Amniotic epithelial cell (primary cell): ENCODE data around the gene FCAR.
"Not testable (repeated sequence)": the region's sequence is repeated elsewhere in the genome, so short reads cannot be mapped to it uniquely, and the experiment has no call there.

Source experiments
- DNase-seq: peaks from one replicate; pipeline ENCODE4 v3.0.0-alpha.2; 2010; ENCODE audit warnings: low read depth

FCAR gene

DNA sequence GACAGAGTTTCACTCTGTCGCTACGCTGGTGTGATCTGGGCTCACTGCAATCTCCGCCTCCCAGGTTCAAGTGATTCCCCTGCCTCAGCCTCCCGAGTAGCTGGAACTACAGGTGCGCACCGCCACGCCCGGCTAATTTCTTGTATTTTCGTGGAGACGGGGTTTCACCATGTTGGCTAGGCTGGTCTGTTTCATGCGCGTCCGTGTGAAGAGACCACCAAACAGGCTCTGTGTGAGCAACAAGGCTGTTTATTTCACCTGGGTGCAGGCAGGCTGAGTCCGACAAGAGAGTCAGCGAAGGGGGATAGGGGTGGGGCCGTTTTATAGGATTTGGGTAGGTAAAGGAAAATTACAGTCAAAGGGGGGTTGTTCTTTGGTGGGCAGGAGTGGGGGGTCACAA, 20.1 kb downstream of the FCAR start:
- DNase-seq: not testable (repeated sequence)

DNA sequence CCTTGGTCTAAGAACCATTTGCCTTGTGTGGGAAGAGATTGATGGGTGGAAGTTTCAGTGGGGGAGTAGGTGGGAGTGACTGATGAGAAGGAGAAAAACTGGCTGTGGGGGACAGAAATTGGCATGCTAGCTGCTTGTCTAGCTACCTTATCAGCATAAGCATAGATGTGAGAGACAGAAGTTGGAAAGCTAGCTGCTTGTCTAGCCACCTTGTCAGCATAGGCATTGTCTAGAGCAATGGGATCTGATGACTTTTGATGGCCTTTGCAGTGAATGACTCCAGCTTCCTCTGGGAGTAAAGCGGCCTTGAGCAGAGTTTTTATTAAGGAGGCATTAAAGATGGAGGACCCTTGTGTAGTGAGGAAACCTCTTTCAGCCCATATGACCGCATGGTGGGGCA, 22.0 kb downstream of the FCAR start:
- no peak for DNase-seq

DNA sequence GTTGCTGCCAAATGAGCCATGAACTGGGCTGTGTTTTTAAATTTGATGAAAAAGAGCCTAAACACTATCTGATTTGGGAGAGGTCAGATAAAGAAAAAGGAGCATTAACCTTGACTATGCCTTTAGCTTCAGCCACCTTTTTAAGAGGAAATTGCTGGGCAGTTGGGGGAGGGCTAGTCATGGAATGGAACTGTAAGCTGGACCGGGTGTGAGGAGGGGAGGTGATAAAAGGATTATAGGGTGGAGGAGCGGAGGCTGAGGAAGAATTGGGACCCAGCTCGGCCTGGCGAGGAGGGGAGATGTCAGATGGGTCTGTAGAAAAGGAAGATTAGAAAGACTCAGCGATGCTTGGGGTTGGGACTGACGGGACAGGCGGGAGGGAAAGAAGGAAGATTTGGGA, 24.6 kb downstream of the FCAR start:
- not testable (repeated sequence) for DNase-seq

DNA sequence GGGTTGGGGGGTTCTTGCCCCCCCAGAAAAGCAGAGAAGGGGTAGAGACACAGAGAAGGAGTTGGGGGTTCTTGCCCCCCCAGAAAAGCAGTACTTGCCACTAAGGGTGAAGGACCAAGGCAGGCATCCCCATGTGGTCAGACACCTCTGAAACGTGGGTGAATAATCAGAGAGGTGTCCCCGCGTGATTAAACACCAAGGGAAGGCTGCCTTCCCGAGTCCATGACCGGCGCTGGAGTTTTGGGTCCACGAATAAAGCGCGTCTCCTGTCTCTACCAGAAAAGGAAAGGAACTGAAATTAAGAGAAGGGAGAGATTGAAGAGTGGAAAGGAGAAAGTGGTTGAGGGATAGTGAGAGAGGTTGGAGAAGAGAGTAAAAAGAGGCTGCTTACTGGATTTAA, 25.6 kb downstream of the FCAR start:
- DNase-seq: not testable (repeated sequence)

DNA sequence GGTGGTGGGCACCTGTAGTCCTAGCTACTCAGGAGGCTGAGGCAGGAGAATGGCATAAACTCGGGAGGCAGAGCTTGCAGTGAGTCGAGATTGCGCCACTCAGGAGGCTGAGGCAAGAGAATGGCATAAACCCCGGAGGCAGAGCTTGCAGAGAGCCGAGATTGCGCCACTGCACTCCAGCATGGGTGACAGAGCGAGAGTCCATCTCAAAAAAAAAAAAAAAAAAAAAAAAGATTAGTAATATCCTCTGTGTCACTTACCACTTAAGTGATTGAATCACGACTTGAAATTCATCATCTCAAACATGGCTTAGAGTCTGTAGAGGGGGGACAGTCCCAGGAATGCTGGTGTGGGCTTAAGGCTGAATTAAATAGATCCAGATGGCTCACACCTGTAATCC, 27.1 kb downstream of the FCAR start:
- DNase-seq: not testable (repeated sequence)

DNA sequence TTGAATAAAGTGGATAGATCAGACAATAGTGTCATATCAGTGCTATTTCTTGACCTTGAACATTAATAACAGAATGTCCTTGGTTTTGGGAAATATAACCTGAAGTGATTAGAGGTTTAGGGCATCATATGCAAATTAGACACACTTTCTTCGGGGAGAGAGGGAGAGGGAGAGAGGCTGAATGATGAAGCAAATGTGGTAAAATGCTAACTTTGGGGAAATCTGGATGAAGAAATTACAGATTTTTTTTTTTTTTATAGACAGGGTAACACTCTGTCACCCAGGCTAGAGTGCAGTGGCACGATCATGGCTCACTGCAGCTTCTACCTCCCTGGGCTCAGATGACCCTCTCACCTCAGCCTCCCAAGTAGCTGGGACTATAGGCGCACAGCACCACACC, 28.0 kb downstream of the FCAR start:
- no peak for DNase-seq

DNA sequence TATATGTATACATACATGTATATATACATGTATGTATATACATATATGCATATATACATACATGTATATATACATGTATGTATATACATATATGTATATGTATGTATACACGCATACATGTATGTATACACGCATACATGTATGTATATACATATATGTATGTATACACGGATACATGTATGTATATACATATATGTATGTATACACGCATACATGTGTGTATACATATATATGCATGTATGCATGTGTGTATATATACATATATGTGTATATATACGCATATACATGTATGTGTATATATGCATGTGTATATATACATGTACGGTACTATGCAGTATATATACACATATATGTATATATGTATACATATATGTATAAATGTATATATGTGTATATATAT, 29.3 kb downstream of the FCAR start:
- no peak for DNase-seq

DNA sequence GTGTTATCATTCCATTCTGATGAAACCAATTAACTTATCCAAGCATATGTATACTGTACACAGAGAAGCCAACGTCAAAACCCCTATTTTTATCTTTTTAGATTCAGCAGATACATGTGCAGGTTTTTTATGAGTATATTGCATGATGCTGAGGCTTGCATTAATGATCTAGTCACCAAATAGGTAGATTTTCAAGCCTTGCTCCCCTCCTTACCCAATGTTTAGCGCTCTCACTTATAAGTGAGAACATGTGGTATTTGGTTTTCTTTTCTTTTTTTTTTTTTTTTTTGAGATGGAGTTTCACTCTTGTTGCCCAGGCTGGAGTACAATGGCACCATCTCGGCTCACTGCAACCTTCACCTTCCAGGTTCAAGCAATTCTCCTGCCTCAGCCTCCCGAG, 30.2 kb downstream of the FCAR start:
- not testable (repeated sequence) for DNase-seq

DNA sequence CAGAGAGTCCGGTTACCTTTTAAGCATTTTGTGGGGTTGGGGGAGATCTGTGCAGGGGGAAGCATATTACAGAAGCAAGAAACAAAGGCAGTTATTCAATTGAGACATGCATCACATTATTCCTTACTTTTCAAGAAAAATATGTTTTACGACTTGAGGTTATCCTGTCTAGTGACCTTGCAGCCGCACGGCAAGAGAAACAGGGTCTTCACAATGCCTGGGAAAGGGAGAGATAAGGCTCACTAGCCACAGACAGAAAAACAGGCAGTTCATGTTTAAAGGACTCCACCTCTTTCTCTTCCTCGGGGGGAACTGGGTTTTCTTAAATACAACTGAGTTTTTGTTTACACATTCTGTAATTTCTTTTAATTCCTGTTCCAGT, 31.4 kb downstream of the FCAR start:
- DNase-seq: no peak

DNA sequence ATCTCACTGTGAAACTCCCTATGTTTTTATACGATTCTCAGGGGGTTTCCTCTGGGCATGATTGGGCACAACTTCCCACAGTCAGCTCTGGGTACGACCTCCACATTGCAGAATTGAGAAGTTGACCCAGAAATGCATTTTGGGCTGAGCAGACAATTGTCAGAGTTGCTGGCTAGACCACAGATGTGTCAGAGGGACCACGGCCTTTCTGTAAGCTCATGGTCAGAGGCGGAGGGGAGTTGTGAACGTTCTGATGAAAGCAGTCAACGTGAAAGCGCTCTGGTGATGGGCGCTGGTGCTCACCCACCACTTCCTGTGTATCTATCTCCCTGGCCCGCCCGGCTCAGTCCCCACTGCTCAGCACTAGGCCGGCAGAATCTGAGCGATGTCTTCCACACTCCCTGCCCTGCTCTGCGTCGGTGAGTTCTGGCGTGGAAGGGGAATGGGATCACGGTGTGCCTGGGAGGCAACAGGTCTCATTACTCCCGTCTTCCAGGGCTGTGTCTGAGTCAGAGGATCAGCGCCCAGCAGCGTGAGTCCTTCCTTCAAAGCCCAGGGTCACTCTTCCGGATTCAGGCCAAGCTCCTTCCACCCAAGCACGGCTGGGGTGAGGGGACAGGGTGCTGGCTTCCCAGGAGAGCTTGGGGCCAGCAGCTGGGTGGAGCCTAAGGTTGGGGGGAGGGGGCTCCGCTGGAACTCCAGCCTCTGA, 31.9 kb downstream of the FCAR start, which contains the start of gene NCR1:
NCR1 (plus strand) TSS at position 346 of the 709 bp plus-strand sequence; CDS start at position 386, 40 bp downstream.
- no peak for DNase-seq

DNA sequence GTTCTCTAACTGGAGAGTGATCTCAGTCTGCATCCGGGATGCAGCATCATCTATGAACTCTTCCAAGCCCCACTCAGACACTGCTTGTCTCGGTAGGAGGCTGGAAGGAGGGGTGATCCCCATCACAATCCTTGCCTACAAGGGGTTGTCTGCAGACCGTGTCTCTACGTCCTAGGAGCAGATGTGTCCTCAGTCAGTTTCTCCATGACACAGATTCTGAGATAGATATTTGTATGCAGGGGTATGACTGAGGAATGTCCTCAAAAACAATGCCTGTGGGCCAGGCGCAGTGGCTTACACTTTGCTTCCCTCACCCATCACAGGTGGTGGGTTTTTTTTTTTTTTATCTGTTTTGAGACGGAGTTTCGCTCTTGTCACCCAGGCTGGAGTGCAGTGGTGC, 32.8 kb downstream of the FCAR start:
- no peak for DNase-seq

DNA sequence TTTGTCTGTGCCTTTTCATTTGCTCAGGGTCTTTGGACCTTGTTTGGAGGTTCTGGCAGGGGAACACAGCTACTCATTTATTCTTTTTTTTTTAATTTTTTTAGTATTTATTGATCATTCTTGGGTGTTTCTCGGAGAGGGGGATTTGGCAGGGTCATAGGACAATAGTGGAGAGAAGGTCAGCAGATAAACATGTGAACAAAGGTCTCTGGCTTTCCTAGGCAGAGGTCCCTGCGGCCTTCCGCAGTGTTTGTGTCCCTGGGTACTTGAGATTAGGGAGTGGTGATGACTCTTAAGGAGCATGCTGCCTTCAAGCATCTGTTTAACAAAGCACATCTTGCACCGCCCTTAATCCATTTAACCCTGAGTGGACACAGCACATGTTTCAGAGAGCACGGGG, 33.9 kb downstream of the FCAR start:
- not testable (repeated sequence) for DNase-seq

DNA sequence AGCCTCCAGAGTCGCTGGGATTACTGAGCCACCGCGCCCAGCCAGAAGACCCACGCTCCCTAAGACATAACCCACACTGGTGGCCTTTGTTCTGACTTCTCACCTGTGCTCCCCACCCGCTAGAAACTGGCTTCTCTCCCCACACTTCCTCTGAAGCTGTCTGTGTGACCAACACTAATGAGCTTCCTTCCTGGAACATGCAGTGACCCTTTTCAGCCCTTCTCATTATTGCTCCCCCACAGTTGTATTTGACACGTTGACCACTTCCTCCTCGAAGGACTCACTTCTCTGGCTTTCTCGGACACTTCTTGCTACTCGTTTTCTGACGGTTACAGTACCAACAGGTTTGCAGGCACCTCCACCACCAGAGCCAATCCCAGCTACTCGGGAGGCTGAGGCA, 42.8 kb downstream of the FCAR start:
- no peak for DNase-seq

DNA sequence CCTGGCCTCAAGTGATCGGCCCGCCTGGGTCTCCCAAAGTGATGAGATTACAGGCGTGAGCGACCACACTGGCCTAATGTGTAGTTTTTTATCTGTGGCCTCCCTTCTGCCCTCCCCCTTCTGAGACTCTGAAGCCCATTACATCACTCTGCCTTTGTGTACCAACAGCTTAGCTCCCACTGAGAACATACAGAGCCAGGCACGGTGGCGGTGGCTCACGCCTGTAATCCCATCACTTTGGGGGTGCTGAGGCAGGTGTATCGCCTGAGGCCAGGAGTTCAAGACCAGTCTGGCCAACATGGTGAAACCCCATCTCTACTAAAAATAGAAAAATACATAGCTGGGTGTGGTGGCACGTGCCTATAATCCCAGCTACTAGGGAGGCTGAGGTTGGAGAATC, 44.5 kb downstream of the FCAR start:
- DNase-seq: no peak

DNA sequence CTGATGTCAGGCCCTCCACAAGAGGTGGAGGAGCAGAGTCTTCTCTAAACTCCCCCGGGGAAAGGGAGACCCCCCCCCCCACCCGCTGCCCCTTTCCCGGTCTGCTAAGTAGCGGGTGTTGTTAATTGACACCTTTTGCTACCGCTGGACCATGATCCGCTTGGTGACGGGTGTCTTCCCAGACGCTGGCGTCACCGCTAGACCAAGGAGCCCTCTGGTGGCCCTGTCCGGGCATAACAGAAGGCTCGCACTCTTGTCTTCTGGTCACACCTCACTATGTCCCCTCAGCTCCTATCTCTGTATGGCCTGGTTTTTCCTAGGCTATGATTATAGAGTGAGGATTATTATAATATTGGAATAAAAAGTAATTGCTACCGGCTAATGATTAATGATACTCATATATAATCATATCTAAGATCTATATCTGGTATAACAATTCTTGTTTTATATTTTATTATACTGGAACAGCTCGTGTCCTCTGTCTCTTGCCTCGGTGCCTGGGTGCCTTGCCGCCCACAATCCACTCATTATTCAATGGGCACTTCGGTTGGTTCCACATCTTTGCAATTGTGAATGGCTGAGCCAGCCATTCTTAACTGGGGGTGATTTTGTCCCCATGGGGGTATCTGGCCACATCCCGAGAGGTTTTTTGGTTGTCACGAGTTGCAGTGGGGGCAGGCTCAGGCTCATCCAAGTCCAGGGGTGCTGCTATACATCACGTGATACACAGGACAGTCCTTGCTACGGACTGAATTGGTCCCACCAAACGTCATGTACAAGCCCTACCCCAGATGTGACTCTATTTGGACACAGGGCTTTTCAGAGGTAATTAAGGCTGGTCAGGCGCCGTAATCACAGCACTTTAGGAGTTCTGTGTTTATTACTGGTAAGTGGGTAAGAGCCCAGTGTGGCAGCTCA, 45.9 kb downstream of the FCAR start:
- not testable (repeated sequence) for DNase-seq

DNA sequence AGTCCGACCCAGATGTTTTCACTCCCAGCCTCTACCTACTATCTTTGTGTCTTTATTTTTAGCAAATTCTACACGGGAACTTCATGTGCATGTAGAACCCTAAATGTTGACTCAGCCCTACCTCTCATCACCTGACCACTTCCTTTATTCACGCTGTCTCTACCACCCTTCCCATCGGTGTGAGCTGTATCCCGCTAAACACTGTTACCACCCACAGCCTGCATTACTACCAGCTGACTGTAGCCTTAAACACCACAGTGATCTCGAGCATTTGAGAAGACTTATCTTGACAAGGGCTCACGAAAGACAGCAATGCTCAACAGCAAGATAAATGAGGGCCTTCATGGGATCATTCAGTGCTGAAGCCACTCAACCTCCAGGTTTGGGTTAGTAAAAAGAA, 47.0 kb downstream of the FCAR start:
- DNase-seq: no peak

DNA sequence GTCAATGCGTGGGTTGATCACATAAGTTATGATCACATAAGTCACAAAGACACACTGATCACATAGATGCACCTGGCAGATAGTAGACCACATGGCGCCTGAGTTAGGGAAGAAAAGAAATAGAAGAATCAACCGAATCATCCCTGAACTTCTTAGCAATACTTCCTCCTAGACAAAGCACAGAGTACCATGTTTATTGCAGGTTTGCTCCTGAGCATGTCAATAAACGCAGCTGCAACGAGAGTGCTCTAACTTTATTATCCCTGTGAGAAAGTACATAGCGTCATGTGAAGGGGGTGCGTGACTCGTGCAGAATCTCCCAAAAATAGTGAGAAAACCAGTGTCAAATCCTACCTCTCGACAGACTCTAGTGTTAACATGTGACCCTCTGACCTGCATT, 49.2 kb downstream of the FCAR start:
- DNase-seq: no peak

DNA sequence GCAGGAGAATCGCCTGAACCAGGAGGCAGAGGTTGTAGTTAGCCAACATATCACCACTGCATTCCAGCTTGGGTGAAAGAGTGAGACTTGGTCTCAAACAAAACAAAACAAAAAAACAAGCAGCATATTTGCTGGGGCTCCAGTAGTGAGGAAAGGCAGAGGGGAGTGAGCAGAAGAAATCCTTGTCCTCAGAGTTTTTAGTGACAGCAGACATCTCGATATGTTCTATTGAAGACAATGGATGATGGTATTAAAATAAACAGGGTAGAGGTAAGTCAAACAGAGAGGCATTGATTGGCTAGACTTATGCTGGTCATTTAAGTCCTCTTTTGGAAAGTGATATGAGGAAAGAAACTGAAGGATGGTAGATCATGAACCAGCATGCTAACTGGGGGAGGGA, 54.3 kb downstream of the FCAR start:
- DNase-seq: peak; percentile 5

DNA sequence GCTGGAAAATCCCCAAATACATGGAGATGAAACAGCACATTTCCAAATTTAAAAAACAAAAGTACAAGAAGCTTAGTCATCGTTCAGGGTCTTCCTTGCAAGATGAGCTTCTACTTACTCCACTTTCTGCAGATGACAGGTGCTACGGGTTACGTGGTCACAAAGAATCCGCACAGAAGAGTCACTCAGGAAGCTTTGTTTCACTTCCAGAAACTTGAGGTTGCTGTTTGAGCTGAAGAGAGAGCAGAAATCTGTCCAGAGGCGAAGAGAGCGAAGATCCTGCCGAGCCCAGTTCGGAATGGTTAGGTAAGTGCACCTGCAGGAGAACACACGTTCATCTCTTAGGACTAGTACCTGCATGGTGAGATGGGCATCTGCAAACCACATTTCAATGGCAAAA, 63.9 kb downstream of the FCAR start:
- DNase-seq: no peak

DNA sequence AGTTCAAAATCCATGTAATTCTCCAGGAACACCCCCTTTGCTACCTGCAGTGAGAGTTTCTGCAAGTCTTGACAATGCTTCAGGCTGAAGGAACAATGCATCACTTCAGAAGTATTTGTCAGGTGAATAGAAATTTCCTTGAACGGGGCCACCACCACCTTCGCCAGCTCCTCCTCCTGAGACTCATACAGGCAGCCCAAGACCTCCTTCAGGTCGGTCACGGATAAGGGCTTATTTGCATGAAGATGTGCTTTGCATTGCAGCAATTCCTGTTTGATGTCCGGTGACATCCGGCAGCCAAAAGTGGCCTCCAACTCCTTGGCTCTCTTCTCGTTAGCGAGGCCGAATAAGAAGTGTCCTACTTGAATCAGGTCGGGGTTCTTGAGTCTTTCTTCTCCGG, 64.9 kb downstream of the FCAR start:
- DNase-seq: no peak

DNA sequence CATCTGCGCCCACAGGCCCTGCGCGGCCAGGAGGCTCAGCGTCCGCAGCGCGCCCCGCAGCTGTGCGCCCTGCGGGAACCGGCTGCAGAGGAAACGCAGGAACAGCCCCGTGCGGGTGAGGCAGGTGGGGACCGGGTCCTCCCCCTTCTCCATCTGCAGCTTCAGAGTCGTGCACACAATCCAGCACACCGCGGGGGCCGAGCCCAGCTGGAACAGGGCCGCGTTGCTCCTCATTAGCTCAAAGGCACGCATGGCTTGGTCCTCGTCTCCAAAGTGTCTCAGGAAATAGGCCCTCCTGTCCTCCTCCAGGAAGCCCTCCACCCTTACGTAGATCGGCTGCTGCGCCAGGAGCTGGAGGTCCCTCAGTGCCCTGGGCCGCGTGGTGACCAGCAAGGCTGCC, 65.5 kb downstream of the FCAR start:
- not testable (repeated sequence) for DNase-seq
